ENCODE measurements around the gene NCOA1. TPM values are rescaled to one million over a fixed set of nuclear protein-coding genes. Genes with fewer than 3 reads are reported as not detected.

Gene NCOA1
- total RNA-seq, 4 donors from 2014 or later = 29.9 to 51.9 (median 40.1) TPM

DNA sequence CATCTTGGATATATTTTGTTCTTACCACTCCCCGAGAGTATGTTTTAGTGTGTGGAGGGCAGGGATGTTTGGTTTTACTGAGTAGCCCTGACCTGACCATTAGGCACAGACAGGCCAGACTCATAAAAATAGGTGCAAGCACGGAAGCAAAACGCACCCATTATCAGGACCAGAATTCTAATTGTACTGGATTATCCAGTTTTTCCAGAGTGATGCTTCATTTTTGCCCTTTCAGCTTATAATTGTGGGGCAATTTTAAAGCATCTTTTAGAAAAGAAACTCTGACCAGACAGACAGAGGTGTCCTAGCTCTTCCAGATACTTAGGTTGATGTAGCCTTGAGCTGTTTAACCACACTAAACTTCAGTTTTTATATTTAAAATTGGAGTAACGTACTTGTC lies 4.4 kb downstream of the NCOA1 start:
- TF ChIP-seq CTCF (IDR thresholded peaks at IDR 0.05) (no peak), POLR2A (IDR thresholded peaks at IDR 0.05) (no peak)
- intact Hi-C loops (cut with DNase I) = no loop called here

DNA sequence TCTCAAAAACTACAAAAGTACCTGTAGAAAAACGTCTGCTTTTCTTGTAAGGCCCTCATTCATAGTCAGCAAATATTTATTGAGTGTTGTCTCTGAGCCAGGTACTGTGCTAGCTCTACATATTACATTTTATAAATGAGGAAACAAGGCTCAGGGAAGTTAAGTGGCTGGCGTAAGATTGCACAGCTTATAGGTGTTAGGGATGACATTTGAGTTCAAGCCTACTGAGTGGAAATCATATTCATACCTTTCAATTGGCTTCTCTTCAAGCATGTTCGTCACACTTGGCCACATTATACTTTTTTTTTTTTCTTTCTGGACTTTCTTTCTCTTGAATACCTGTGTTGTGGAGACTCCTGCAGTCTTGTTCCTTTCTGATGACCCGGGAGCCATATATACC lies 5.9 kb downstream of the NCOA1 start:
- 93% methylated on average over 4 of the region's 4 CpGs for WGBS, 2 donors
- no peaks in the 10 kb centered on the region for H3K36me3 ChIP-seq
- no peaks in the 10 kb centered on the region for H3K27me3 ChIP-seq
- DNase-seq = no peak
- no peaks in the 10 kb centered on the region for H3K9me3 ChIP-seq
- no peak for TF ChIP-seq CTCF (IDR thresholded peaks at IDR 0.05)
- no peak for TF ChIP-seq POLR2A (IDR thresholded peaks at IDR 0.05)
- H3K27ac ChIP-seq = no peak overlapping the region
- no peak overlapping the region for H3K4me3 ChIP-seq (replicated peaks in 1 of 3)
- intact Hi-C loops (cut with DNase I) = no loop called here
- H3K4me1 ChIP-seq = peaks cover 0 to 8% of the 10 kb centered on the region in 2 donors

More for the DNA sequence above, 4.4 kb downstream of the NCOA1 start:
- 95 to 96% methylated on average over 4 of the region's 4 CpGs for WGBS, 2 donors
- Histone ChIP-seq H3K27me3 (no peaks in the 10 kb centered on the region), H3K36me3 (no peaks in the 10 kb centered on the region), H3K4me1 (peaks cover 0 to 8% of the 10 kb centered on the region in 2 donors), H3K27ac (no peak overlapping the region), H3K9me3 (no peaks in the 10 kb centered on the region), H3K4me3 (replicated peaks in 1 of 3) (no peak overlapping the region)
- DNase-seq = no peak

- H3K4me1 ChIP-seq = peaks cover 0 to 8% of the 10 kb centered on the region in 2 donors
- no peak overlapping the region for H3K27ac ChIP-seq
- intact Hi-C loops (cut with DNase I) = no loop called here
- no peaks in the 10 kb centered on the region for H3K9me3 ChIP-seq
- TF ChIP-seq CTCF (IDR thresholded peaks at IDR 0.05) (no peak), POLR2A (IDR thresholded peaks at IDR 0.05) (no peak)
- H3K4me3 ChIP-seq (replicated peaks in 1 of 3) = no peak overlapping the region
- no peaks in the 10 kb centered on the region for H3K36me3 ChIP-seq
- no peaks in the 10 kb centered on the region for H3K27me3 ChIP-seq
- DNase-seq = no peak
Observed at GRCh38 chr2:24497685-24498084, 6.6 kb downstream of the NCOA1 start.

DNA sequence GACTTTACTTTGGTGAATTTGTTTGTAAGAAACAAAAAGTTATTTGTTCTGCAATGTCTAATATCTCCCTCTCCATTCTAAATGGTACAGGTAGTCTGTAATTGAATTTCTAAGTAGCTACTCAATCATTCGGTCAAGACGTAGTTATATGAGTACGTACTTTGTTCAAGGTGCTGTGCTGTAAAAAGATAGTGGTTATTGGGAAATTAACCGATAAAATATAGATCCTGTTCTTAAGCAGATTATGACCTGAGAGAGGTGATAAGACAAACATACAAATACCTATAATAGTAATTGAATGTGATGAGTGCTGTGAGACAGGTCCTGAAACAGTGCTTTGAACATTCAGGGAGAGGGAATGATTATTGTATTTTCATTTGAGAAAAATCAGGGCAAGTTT lies 7.1 kb downstream of the NCOA1 start:
- TF ChIP-seq CTCF (IDR thresholded peaks at IDR 0.05) (no peak), POLR2A (IDR thresholded peaks at IDR 0.05) (no peak)
- Histone ChIP-seq H3K4me1 (peaks cover 0 to 5% of the 10 kb centered on the region in 2 donors), H3K27me3 (no peaks in the 10 kb centered on the region), H3K27ac (no peak overlapping the region), H3K4me3 (replicated peaks in 1 of 3) (no peak overlapping the region), H3K9me3 (no peaks in the 10 kb centered on the region), H3K36me3 (no peaks in the 10 kb centered on the region)
- 97 to 98% methylated on average over 4 of the region's 4 CpGs for WGBS, 2 donors
- intact Hi-C loops (cut with DNase I) = no loop called here
- no peak for DNase-seq

DNA sequence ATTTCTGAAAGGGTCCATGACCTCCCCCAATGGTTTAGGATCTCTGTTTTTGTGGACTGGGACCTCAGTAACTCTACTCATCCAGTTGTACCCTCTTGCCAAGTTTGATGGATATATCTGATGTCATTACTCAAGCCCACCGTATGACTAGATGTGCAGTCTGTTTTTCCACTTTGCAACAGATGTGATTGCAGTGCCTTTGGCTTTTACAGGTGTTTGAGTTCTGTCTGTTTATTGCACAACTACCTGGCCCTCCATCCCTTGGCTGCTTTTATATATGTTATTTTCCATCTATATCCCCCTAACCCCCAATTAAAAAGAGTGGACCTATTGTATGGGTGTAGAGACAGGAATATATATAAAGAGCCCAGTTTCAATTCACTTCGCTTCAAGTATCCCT lies 10.8 kb downstream of the NCOA1 start:
- H3K9me3 ChIP-seq = no peaks in the 10 kb centered on the region
- intact Hi-C loops (cut with DNase I) = no loop called here
- H3K4me3 ChIP-seq (replicated peaks in 1 of 3) = no peak overlapping the region
- no peaks in the 10 kb centered on the region for H3K36me3 ChIP-seq
- 92 to 94% methylated on average over 2 of the region's 2 CpGs for WGBS, 2 donors
- no peak for TF ChIP-seq POLR2A (IDR thresholded peaks at IDR 0.05)
- TF ChIP-seq CTCF (IDR thresholded peaks at IDR 0.05) = no peak
- H3K4me1 ChIP-seq = peaks cover 0 to 5% of the 10 kb centered on the region in 2 donors
- no peaks in the 10 kb centered on the region for H3K27me3 ChIP-seq
- DNase-seq = no peak
- no peak overlapping the region for H3K27ac ChIP-seq
